HG03442 (cell line): ENCODE results near the gene KIF17.
"Not testable (repeated sequence)": the region's sequence is repeated elsewhere in the genome, so short reads cannot be mapped to it uniquely, and the experiment has no call there.

Experiments
- ATAC-seq: cut with Tn5 transposase; IDR thresholded peaks from one replicate; pipeline ENCODE4 v1.9.1; 2021; ENCODE audit warnings: mild to moderate bottlenecking, moderate library complexity; ENCODE audit not compliant: unreplicated experiment

The KIF17 gene

GRCh38 chr1:20693623-20694022 is 24.2 kb downstream of the KIF17 start:
- no peak for ATAC-seq

GRCh38 chr1:20691872-20692271 is 25.9 kb downstream of the KIF17 start:
- ATAC-seq: no peak

DNA sequence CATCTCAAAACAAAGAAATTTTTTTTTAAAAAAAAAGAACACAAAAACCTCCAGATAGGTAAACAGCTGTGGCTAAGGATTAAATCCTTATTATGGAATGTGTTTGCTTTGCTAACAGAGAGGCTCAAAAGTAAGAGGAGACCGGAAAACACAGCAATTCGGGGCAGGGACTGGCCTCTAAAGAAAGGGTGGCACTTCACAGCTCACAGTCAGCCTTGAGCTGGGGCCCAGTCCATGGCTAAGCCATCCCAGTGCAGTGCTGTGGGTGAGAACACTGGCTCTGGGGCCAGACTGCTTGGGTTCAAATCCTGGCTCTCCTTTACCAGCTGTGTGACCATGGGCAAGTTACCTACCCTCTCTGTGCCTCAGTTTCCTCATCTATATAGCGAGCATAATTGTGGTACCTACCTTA is 28.2 kb downstream of the KIF17 start:
- no peak for ATAC-seq

DNA sequence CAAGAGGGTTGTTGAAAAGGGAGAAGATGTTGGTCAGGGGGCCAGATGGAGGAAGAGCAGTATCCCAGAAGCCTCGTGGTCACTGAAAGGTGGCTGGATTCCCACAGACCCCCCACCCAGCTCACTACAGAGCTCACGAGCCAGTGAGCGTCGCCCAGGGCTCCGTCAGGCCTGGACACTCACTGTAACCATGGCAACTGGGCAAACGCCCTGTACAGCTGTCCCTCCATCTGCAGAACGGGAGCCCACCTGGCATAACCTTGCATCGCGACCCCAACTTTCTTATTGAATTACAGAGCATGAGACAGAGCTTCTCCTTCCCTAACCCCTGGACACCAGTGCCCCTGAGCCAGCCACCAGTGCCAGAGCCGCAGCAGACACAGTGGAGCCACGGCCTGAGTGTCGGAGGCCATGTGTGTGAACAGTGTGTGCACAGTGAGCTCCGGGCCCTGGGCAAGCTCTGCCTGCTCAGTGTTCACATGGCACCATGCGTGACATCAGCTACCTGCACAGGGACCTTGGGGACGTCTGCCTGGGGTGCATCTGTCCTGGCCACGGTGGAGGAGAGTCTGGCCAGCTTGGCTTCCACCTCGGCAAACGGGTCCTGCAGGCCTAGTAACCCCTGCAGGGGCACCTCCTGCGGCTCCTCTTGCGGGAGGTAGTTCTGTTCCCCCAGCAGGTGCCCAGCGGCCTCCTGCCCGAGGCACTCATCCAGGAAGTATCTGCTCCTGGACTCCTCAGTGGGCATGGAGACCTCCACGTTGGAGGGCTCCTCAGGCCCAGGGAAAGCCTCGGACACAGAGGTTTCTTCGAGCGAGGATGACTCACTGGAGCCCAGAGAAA is 30.7 kb downstream of the KIF17 start:
- no peak for ATAC-seq

DNA sequence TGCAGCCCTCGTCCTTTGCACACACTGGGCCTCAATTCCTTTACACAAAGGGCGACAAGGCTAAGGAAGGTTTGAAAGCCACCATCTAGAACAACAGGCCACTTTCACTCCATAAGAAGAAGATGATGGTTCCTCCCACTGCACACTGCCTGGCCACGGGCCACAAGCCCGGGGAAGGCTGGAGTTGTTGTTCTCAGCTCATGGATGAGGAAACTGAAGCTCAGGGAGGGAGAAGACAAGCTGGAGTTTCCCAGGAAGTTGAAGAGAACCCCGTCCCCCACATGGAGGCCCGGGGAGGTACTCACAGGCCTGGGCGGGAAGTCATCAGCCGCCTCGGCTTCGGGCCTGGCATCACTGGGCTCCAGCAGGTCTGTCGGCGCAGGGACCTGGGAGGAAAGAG is 32.1 kb downstream of the KIF17 start:
- ATAC-seq: no peak

DNA sequence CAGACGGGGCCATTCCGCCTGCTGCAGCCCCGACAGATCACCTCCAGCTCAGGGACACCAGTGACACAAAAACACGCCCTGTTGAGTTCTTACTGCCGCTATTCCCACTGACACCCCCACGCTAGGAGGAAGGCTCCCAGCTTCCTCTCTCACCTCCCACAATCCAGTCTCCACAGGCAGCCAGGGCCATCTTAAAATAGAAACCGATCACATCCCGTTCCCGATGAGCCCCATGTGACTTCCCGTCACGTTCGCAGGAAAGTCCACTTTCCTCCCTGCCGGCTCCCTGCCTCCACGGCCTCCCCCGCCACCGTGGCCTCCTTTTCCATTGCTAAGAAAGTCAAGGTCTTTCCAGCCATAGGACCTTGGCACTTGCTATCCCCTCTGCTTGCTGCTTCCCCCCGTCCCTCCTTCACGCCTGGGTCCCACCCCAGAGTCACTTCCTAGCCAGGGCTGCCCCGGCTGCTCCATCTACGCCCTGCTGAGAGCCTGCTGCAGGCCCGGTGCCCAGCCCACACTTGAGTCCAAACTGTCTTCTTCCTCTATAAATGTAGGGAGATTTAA is 32.6 kb downstream of the KIF17 start:
- ATAC-seq: no peak

DNA sequence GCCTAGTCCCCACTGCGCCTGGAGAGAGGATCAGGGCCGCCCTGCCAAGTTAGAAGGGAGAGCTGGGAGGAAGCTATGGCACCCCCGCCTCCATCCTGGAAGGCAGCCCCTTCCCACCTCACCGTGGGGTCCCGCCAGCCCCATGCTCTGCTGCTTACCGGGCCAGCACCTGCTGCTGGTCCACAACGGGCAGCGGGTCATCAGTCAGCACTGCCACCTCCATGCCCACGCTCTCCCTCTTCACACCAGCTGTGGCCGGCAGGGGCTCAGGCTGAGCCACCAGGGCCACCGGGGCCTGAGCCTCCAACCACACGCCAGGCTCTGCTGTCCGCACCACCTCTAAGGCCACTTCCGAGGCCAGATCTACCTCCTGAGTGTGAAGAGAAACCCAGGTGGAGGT is 33.2 kb downstream of the KIF17 start:
- no peak for ATAC-seq

GRCh38 chr1:20684050-20684620 is 33.7 kb downstream of the KIF17 start:
- ATAC-seq: no peak

- no peak for ATAC-seq
Observed at GRCh38 chr1:20683614-20684013, 34.2 kb downstream of the KIF17 start.

DNA sequence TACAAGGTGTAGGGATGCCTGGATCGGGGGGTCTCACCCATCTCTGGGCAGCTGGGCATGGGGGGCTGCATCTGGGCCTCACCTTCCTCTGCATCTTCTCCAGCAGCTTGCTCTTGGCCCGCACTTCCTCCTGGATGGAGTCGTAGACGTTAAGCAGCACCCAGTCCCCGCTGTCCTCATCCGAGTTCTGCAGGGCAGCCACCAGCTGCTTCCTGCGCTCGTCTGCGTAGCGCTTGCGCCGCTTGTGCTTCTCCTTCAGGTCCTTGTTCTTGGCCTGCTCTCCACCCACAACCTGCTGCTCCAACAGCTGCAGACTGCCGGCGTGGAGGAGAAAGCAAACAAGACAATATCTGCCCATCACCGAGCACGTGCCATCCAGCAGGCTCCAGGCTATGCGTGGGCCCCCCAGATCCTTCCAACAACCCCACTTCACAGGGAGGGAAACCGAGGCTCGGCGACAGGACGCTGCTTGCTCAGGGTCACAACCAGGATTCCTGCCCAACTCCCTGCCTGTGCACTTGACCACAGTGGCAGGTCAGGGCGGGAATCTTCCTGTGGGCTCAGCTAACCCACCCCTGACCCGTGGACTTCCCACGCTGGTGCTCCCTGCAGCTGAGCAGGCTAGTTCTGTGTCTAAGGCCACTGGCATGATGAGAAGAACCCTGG is 35.1 kb downstream of the KIF17 start:
- ATAC-seq: no peak

DNA sequence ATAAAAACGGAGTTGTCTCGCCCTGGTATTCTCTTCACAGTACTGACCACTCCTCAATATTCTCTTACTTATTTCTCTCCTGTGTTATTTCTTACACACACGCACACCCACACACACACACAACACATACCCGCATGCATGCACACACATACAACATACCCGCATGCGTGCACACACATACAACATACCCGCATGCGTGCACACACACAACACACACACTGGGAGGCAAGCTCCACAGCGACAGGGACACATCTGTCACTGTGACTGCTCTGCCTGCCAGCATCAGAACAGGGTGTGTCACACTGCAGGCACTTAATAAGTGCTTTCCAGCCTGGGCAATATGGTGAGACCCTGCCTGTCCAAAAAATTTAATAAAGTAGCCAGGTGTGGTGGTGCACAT is 35.8 kb downstream of the KIF17 start:
- ATAC-seq: no peak

GRCh38 chr1:20680269-20680668 is 37.5 kb downstream of the KIF17 start:
- ATAC-seq: no peak

DNA sequence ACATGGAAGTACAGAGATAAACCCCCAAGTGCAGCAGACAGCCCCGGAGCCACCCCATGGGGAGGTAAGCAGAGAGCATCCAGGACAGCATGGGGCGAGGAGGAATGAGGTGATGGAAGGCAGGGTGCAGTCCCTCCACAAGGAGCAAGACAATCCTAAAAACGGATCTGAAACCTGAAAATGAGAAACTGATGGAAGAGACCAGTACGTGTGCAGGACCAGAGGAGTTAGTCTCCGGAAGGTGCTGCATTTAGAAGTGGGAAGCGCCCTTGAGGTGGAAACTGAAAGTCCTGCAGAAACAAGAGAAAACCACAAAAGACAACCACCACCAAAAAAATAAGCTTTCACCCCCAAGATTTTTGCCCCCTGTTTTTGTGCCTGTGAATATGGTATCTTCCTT is 39.2 kb downstream of the KIF17 start:
- ATAC-seq: no peak

GRCh38 chr1:20673626-20674025 is 44.2 kb downstream of the KIF17 start:
- not testable (repeated sequence) for ATAC-seq

GRCh38 chr1:20672265-20672632 is 45.6 kb downstream of the KIF17 start:
- ATAC-seq: no peak

- ATAC-seq: no peak
Observed at GRCh38 chr1:20670936-20671335, 46.9 kb downstream of the KIF17 start.

- no peak for ATAC-seq
Observed at GRCh38 chr1:20668581-20668980, 49.2 kb downstream of the KIF17 start.

DNA sequence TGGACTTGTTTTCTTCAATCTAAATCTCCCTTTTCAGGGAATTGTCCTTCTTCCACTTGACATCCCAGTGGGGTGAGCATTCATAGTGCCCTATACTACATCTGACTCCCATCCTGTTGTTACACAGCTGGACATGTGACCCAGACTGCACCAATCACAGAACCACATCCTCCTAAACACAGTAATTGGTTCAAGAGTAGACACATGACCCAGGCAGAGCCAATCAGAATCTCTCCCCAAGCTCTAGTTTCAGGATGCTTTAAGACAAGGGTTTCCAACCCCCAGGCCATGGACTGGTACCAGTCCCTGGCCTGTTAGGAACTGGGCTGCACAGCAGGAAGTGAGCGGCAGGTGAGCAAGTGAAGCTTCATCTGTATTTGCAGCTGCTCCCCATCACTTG is 51.0 kb downstream of the KIF17 start:
- no peak for ATAC-seq

GRCh38 chr1:20666146-20666545 is 51.7 kb downstream of the KIF17 start:
- ATAC-seq: no peak

- no peak for ATAC-seq
Observed at GRCh38 chr1:20665726-20666125, 52.1 kb downstream of the KIF17 start.

- no peak for ATAC-seq
Observed at GRCh38 chr1:20663969-20664715, 53.7 kb downstream of the KIF17 start.
